ENCODE results near the gene P2RY12. TPM values are rescaled to one million over a fixed set of nuclear protein-coding genes. Genes with fewer than 3 reads are reported as not detected.

P2RY12 gene
- total and polyA plus RNA-seq, 10 of the 15 experiments (the other 5 are each of a cell fraction or from before 2014, with no cell fraction given): 0.27 to 1.0 (median 0.66) TPM; not detected in 2

- TF ChIP-seq BRCA1 (IDR thresholded peaks at IDR 0.05; ENCODE audit: low read depth, low read length): no peak
These were observed 11.3 kb upstream of the P2RY12 start (continued) for GRCh38 chr3:151395806-151396205.

GRCh38 chr3:151394611-151395010 lies 10.1 kb upstream of the P2RY12 start:
- DNase-seq (ENCODE audit: low read depth, low spot score): no peak
- ChIA-PET RAD21 (ENCODE audit: unreplicated experiment) (no interaction called here), SMC1A (ENCODE audit: uncharacterized antibody, unreplicated experiment) (interaction anchor here (1.5 to 3.1 kb wide), 2 partner anchors 9 to 15 kb away, joined by 4 to 22 read pairs; partner anchors contain the start of gene P2RY12), POLR2A (no interaction called here), CTCF (interaction anchor here (0.7 to 1.2 kb wide), 2 partner anchors 9 to 10 kb away, joined by 3 to 4 read pairs; partner anchors contain the start of gene P2RY12)
- in situ Hi-C loops (cut with MboI) (no loop called here), intact Hi-C loops (cut with micrococcal nuclease; ENCODE audit: unreplicated experiment) (no loop called here)
- no peak for ATAC-seq
- 69% methylated on average over 8 of the region's 8 CpGs for WGBS (ENCODE audit: insufficient coverage, insufficient replicate concordance, low lambda C conversion rate, missing lambda C conversion rate)
- no peaks in the 10 kb centered on the region for H3K79me2 ChIP-seq (ENCODE audit: control insufficient read depth, insufficient read depth, low read length)
- no peaks in the 10 kb centered on the region; the same call in 2 of the 3 replicates for H3K9me3 ChIP-seq (replicated peaks; ENCODE audit: control insufficient read depth, insufficient read depth, low read length)
- H3K4me3 ChIP-seq: no peak overlapping the region
- no peak overlapping the region for H3K27ac ChIP-seq (ENCODE audit: control insufficient read depth, insufficient read depth)
- H3K36me3 ChIP-seq (ENCODE audit: control insufficient read depth in 2 of 2, insufficient read depth in 2 of 2, low read length in 1 of 2): no peaks in the 10 kb centered on the region
- H3K4me1 ChIP-seq (ENCODE audit: control insufficient read depth, insufficient read depth, low read length): no peaks in the 10 kb centered on the region
- BruUV-seq (replicated peaks): no TSS peak
- no peaks in the 10 kb centered on the region for H4K20me1 ChIP-seq (ENCODE audit: control insufficient read depth, insufficient read depth)
- TF ChIP-seq HSF1 (IDR thresholded peaks at IDR 0.05; ENCODE audit: low read depth, low read length) (no peak), IRF4 (IDR thresholded peaks at IDR 0.05; ENCODE audit: low read depth, low read length) (no peak), BCL11A (IDR thresholded peaks at IDR 0.05; ENCODE audit: low read depth, low read length) (no peak), CREB1 (IDR thresholded peaks at IDR 0.05; ENCODE audit: low read depth) (no peak), KDM1A (IDR thresholded peaks at IDR 0.05; ENCODE audit: borderline replicate concordance) (no peak), RFX5 (IDR thresholded peaks at IDR 0.05; ENCODE audit: low read depth, low read length) (no peak), SP1 (IDR thresholded peaks at IDR 0.05; ENCODE audit: low read depth, low read length) (no peak), ESRRA (IDR thresholded peaks at IDR 0.05; ENCODE audit: low read length) (no peak), BHLHE40 (IDR thresholded peaks at IDR 0.05; ENCODE audit: borderline replicate concordance in 1 of 2, low read depth in 2 of 2, low read length in 1 of 2) (no peak)
- TF ChIP-seq, protein P1, sequence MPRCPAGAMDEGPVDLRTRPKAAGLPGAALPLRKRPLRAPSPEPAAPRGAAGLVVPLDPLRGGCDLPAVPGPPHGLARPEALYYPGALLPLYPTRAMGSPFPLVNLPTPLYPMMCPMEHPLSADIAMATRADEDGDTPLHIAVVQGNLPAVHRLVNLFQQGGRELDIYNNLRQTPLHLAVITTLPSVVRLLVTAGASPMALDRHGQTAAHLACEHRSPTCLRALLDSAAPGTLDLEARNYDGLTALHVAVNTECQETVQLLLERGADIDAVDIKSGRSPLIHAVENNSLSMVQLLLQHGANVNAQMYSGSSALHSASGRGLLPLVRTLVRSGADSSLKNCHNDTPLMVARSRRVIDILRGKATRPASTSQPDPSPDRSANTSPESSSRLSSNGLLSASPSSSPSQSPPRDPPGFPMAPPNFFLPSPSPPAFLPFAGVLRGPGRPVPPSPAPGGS (IDR thresholded peaks at IDR 0.05; ENCODE audit: borderline replicate concordance, insufficient read depth, low read depth, low read length, poor library complexity, severe bottlenecking): no peak
- TF ChIP-seq, protein P2, sequence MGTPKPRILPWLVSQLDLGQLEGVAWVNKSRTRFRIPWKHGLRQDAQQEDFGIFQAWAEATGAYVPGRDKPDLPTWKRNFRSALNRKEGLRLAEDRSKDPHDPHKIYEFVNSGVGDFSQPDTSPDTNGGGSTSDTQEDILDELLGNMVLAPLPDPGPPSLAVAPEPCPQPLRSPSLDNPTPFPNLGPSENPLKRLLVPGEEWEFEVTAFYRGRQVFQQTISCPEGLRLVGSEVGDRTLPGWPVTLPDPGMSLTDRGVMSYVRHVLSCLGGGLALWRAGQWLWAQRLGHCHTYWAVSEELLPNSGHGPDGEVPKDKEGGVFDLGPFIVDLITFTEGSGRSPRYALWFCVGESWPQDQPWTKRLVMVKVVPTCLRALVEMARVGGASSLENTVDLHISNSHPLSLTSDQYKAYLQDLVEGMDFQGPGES (IDR thresholded peaks at IDR 0.05): no peak
- no peaks in the 10 kb centered on the region; a peak in 1 of 4 replicates for H3K27me3 ChIP-seq (replicated peaks in 1 of 2; ENCODE audit: control insufficient read depth in 2 of 2, insufficient read depth in 2 of 2, low read length in 1 of 2)
- H2AFZ ChIP-seq (ENCODE audit: control insufficient read depth, low read depth, low read length): no peak overlapping the region
- no peak for FAIRE-seq
- H3K9ac ChIP-seq (ENCODE audit: control insufficient read depth, insufficient read depth, low read length): no peak overlapping the region
- no peak overlapping the region for H3K4me2 ChIP-seq (ENCODE audit: control insufficient read depth, insufficient read depth)
